GM18867 (cell line): ENCODE data around the gene ETHE1.
"Not testable (repeated sequence)": the region's sequence is repeated elsewhere in the genome, so short reads cannot be mapped to it uniquely, and the experiment has no call there.

ENCODE experiments used
- ATAC-seq: cut with Tn5 transposase; IDR thresholded peaks from one replicate; pipeline ENCODE4 v1.9.1; 2021; ENCODE audit warnings: mild to moderate bottlenecking, moderate library complexity; ENCODE audit not compliant: unreplicated experiment

Gene ETHE1

GRCh38 chr19:43524922-43525835, 1.8 kb downstream of the ETHE1 start:
- ATAC-seq = no peak

- not testable (repeated sequence) for ATAC-seq
Measured at GRCh38 chr19:43523696-43524095, 3.3 kb downstream of the ETHE1 start.

- no peak for ATAC-seq
Measured at GRCh38 chr19:43522929-43523328, 4.1 kb downstream of the ETHE1 start.

GRCh38 chr19:43519436-43520088, 7.4 kb downstream of the ETHE1 start:
- ATAC-seq = no peak

GRCh38 chr19:43518051-43518450, 8.9 kb downstream of the ETHE1 start:
- no peak for ATAC-seq

GRCh38 chr19:43512399-43512798, 14.6 kb downstream of the ETHE1 start:
- ATAC-seq = not testable (repeated sequence)

- ATAC-seq = no peak
Measured at GRCh38 chr19:43511324-43511723, 15.7 kb downstream of the ETHE1 start.

- no peak for ATAC-seq
Measured at GRCh38 chr19:43510713-43511112, 16.3 kb downstream of the ETHE1 start.

- ATAC-seq = no peak
Measured at GRCh38 chr19:43507880-43508279, 19.1 kb downstream of the ETHE1 start.

- ATAC-seq = no peak
Measured at GRCh38 chr19:43506629-43507028, 20.4 kb downstream of the ETHE1 start.

GRCh38 chr19:43505941-43506340, 21.1 kb downstream of the ETHE1 start:
- no peak for ATAC-seq

GRCh38 chr19:43505186-43505456, 21.9 kb downstream of the ETHE1 start:
- no peak for ATAC-seq

- peak; percentile 24 for ATAC-seq
Measured at GRCh38 chr19:43504426-43505185, 22.4 kb downstream of the ETHE1 start, which contains the start of gene PHLDB3. Gene PHLDB3, minus strand, starts transcription at chr19:43504746. Its CDS starts 628 bp downstream, at chr19:43504118.

GRCh38 chr19:43503501-43504425, 23.2 kb downstream of the ETHE1 start:
- ATAC-seq = peak; percentile 85

- ATAC-seq = no peak
Measured at GRCh38 chr19:43502419-43502976, 24.5 kb downstream of the ETHE1 start.

GRCh38 chr19:43501661-43502418, 25.2 kb downstream of the ETHE1 start:
- ATAC-seq = no peak

- ATAC-seq = no peak
Measured at GRCh38 chr19:43499042-43499441, 28.0 kb downstream of the ETHE1 start.

- ATAC-seq = no peak
Measured at GRCh38 chr19:43498233-43498842, 28.7 kb downstream of the ETHE1 start.

GRCh38 chr19:43496960-43497359, 30.0 kb downstream of the ETHE1 start:
- ATAC-seq = no peak
